Dermis blood vessel endothelial cell (primary cell): Measurements from ENCODE around the gene RAB3C. TPM values are rescaled to one million over a fixed set of nuclear protein-coding genes. Genes with fewer than 3 reads are reported as not detected.

Experiments used
- DNase-seq: peaks from one replicate; pipeline ENCODE4 v3.0.0; 2010
- total RNA-seq: library from RNA; depleted of rRNA; stranded (reverse); fragments of >200 nt; gene quantifications from 2 replicates; pipeline ENCODE4 v1.2.3, GENCODE V29; 2014

Gene RAB3C
- total RNA-seq, 1 donor from 2014 or later = 0.17 TPM

- DNase-seq = no peak
These were observed 154.8 kb downstream of the RAB3C start for GRCh38 chr5:58737671-58738070.

- DNase-seq = no peak
These were observed 155.5 kb downstream of the RAB3C start for GRCh38 chr5:58738336-58738735.

GRCh38 chr5:58739051-58739450 is 156.2 kb downstream of the RAB3C start:
- DNase-seq = no peak

GRCh38 chr5:58740956-58741355 is 158.1 kb downstream of the RAB3C start:
- DNase-seq = no peak

GRCh38 chr5:58745350-58745749 is 162.5 kb downstream of the RAB3C start:
- DNase-seq = no peak

- no peak for DNase-seq
These were observed 163.4 kb downstream of the RAB3C start for GRCh38 chr5:58746321-58746720.

- DNase-seq = no peak
These were observed 167.2 kb downstream of the RAB3C start for GRCh38 chr5:58750036-58750435.

- DNase-seq = peak; percentile 82
These were observed 168.5 kb downstream of the RAB3C start for GRCh38 chr5:58751222-58751837.

- DNase-seq = no peak
These were observed 169.2 kb downstream of the RAB3C start for GRCh38 chr5:58752104-58752503.

- no peak for DNase-seq
These were observed 170.6 kb downstream of the RAB3C start for GRCh38 chr5:58753446-58753845.

GRCh38 chr5:58754250-58754649 is 171.4 kb downstream of the RAB3C start:
- no peak for DNase-seq

- DNase-seq = no peak
These were observed 172.5 kb downstream of the RAB3C start for GRCh38 chr5:58755397-58755796.

- DNase-seq = peak; percentile 37
These were observed 176.9 kb downstream of the RAB3C start for GRCh38 chr5:58759745-58760144.

- DNase-seq = no peak
These were observed 177.3 kb downstream of the RAB3C start for GRCh38 chr5:58760222-58760621.

- DNase-seq = no peak
These were observed 178.5 kb downstream of the RAB3C start for GRCh38 chr5:58761407-58761806.

GRCh38 chr5:58763390-58763789 is 180.5 kb downstream of the RAB3C start:
- no peak for DNase-seq

GRCh38 chr5:58764199-58764598 is 181.3 kb downstream of the RAB3C start:
- no peak for DNase-seq

GRCh38 chr5:58765058-58765457 is 182.2 kb downstream of the RAB3C start:
- DNase-seq = no peak

- no peak for DNase-seq
These were observed 184.2 kb downstream of the RAB3C start for GRCh38 chr5:58767104-58767503.

GRCh38 chr5:58770136-58770535 is 187.3 kb downstream of the RAB3C start:
- DNase-seq = no peak

- DNase-seq = no peak
These were observed 188.9 kb downstream of the RAB3C start for GRCh38 chr5:58771796-58772195.

GRCh38 chr5:58773744-58774441 is 191.0 kb downstream of the RAB3C start:
- no peak for DNase-seq

GRCh38 chr5:58774937-58775336 is 192.1 kb downstream of the RAB3C start:
- DNase-seq = no peak

- DNase-seq = peak; percentile 5
These were observed 192.9 kb downstream of the RAB3C start for GRCh38 chr5:58775701-58776262.
